Naive thymus-derived CD4-positive, alpha-beta T cell (primary cell): ENCODE measurements around the gene HYPK. TPM values are rescaled to one million over a fixed set of nuclear protein-coding genes. Genes with fewer than 3 reads are reported as not detected.

Experiments used
- ATAC-seq: fragments of 150-1000 bp; cut with Tn5 transposase; 2 replicates; pipeline ENCODE4 v1.10.0; 2021; ENCODE audit warnings: mild to moderate bottlenecking, moderate library complexity
- CTCF ChIA-PET: fragments of 350-600 bp; sonication (Branson Sonifier 250); formaldehyde crosslinking; loops from one replicate; lab custom pipeline; 2021; ENCODE audit warnings: antibody characterized with exemption; lab: Charles Lee
- POLR2A ChIA-PET: fragments of 350-600 bp; sonication (Branson Sonifier 250); formaldehyde crosslinking; loops from one replicate; lab custom pipeline; 2021; ENCODE audit warnings: antibody characterized with exemption, inconsistent platforms; lab: Charles Lee
- DNase-seq, 9 donors: peaks; one replicate each; pipeline versions ENCODE4 v3.0.0 to v3.0.0-alpha.2; 2020 to 2022; ENCODE audit warnings: mixed read lengths in 1 of 9
- H3K27ac ChIP-seq: one replicate; pipeline ENCODE4 v1.7.0; 2013; ENCODE audit warnings: mild to moderate bottlenecking, low read depth, low read length, moderate library complexity
- H3K27me3 ChIP-seq, 2 donors: one replicate each; pipeline ENCODE4 v1.7.0; 2013; ENCODE audit warnings: low read length in 2 of 2, mild to moderate bottlenecking in 2 of 2, moderate library complexity in 2 of 2; ENCODE audit not compliant: control insufficient read depth in 2 of 2, insufficient read depth in 2 of 2
- H3K36me3 ChIP-seq, 3 experiments: 1 replicate in 2 of 3; 2 replicates in 1 of 3; pipeline ENCODE4 v1.7.0; 2013; ENCODE audit warnings: low read length in 3 of 3, mild to moderate bottlenecking in 3 of 3, moderate library complexity in 1 of 3; ENCODE audit not compliant: insufficient read depth in 3 of 3, control insufficient read depth in 2 of 3
- H3K4me1 ChIP-seq, 2 donors: one replicate each; pipeline ENCODE4 v1.7.0; 2013; ENCODE audit warnings: low read length in 2 of 2, mild to moderate bottlenecking in 2 of 2, moderate library complexity in 1 of 2; ENCODE audit not compliant: control insufficient read depth in 2 of 2, insufficient read depth in 2 of 2
- H3K4me3 ChIP-seq: 2 replicates; pipeline ENCODE4 v1.7.0; 2013; ENCODE audit warnings: mild to moderate bottlenecking, low read length
- H3K9me3 ChIP-seq, 3 experiments: 1 replicate in 2 of 3; 2 replicates in 1 of 3; pipeline ENCODE4 v1.7.0; 2013; ENCODE audit warnings: low read length in 3 of 3; ENCODE audit not compliant: control insufficient read depth in 2 of 3
- H3K27ac Mint-ChIP-seq, 9 donors: one replicate each; pipeline ENCODE4 v1.8.0; 2020 to 2022; ENCODE audit warnings: mixed read lengths in 9 of 9, mild to moderate bottlenecking in 8 of 9, moderate library complexity in 5 of 9, inconsistent platforms in 2 of 9
- H3K27me3 Mint-ChIP-seq, 5 donors: one replicate each; pipeline ENCODE4 v1.8.0; 2021 to 2022; ENCODE audit warnings: mixed read lengths in 5 of 5, mild to moderate bottlenecking in 1 of 5
- H3K36me3 Mint-ChIP-seq, 5 donors: one replicate each; pipeline ENCODE4 v1.8.0; 2020 to 2022; ENCODE audit warnings: mixed read lengths in 5 of 5, mild to moderate bottlenecking in 3 of 5, inconsistent platforms in 1 of 5
- H3K4me1 Mint-ChIP-seq, 7 donors: one replicate each; pipeline ENCODE4 v1.8.0; 2020 to 2022; ENCODE audit warnings: mixed read lengths in 7 of 7, mild to moderate bottlenecking in 3 of 7, inconsistent platforms in 1 of 7
- H3K4me3 Mint-ChIP-seq, 10 donors: one replicate each; pipeline ENCODE4 v1.8.0; 2020 to 2022; ENCODE audit warnings: mild to moderate bottlenecking in 10 of 10, mixed read lengths in 10 of 10, moderate library complexity in 6 of 10, inconsistent platforms in 2 of 10
- H3K9me3 Mint-ChIP-seq, 11 donors: one replicate each; pipeline ENCODE4 v1.8.0; 2020 to 2022; ENCODE audit warnings: mixed read lengths in 11 of 11, mild to moderate bottlenecking in 4 of 11, inconsistent platforms in 1 of 11, moderate library complexity in 1 of 11
- intact Hi-C, 2 donors: fragments of 100-400 bp; cut with micrococcal nuclease; formaldehyde crosslinking; loops; one replicate each; pipeline ENCODE4 v1.15.1; 2023
- polyA plus RNA-seq, 2 donors: library from polyadenylated mRNA; unstranded; fragments of 300-500 nt; fragmentation: Illumina TruSeq; gene quantifications; one replicate each; pipeline ENCODE4 v1.2.3, GENCODE V29; 2021
- total RNA-seq, 6 experiments: library from RNA in 5 of 6; stranded (reverse) in 5 of 6; gene quantifications; 1 replicate in 5 of 6; 2 replicates in 1 of 6; pipeline ENCODE4 v1.2.3 and lab custom pipeline; 2021 to 2026

Gene HYPK
- 10 to 100 TPM; 16.9 to 32.1 (median 27.0) TPM for total RNA-seq
- 10 to 100 TPM in 1 of 2 donors, 1 to 10 TPM in 1; 7.5 to 28.2 TPM for polyA plus RNA-seq
- total RNA-seq (lab: John Stamatoyannopoulos, UW): 19.1 reads per million, percentile 49 among the genes with 10 or more reads in this experiment

GRCh38 chr15:43800286-43801141 lies at the start of gene HYPK:
Gene HYPK, plus strand, starts transcription at chr15:43800599. Its CDS starts 24 bp downstream, at chr15:43800623.
- CTCF ChIA-PET: interaction anchor here (0.9 to 1.7 kb wide), 2 partner anchors 24 kb away, joined by 4 to 6 read pairs; partner anchors contain the start of genes ELL3 and MFAP1
- peak within 1 kb of the TSS; percentile 89 to 100 (median 99) for H3K4me3 Mint-ChIP-seq
- peak within 1 kb of the TSS; percentile 85 for H3K27ac ChIP-seq
- H3K27me3 Mint-ChIP-seq: no peaks in the 10 kb centered on the region
- H3K9me3 Mint-ChIP-seq: no peaks in the 10 kb centered on the region
- peak within 1 kb of the TSS; percentile 98 for H3K4me3 ChIP-seq
- H3K9me3 ChIP-seq: no peaks in the 10 kb centered on the region
- intact Hi-C loops: loop anchor here (1.0 to 2.0 kb wide), 8 partner anchors 8 to 290 kb away; partner anchors contain the start of genes MFAP1 (in 2 of the 2), SERF2 (in 2 of the 2), ELL3 (in 1 of the 2) and PDIA3 (in 1 of the 2)
- H3K27me3 ChIP-seq: no peaks in the 10 kb centered on the region
- ATAC-seq: peak; percentile 99
- peaks cover 8 to 65% (median 9%) of the 10 kb centered on the region in 3 experiments for H3K36me3 ChIP-seq
- H3K4me1 ChIP-seq: peaks cover 14 to 15% of the 10 kb centered on the region in 2 donors
- peaks cover 12 to 46% (median 44%) of the 10 kb centered on the region in 5 donors for H3K36me3 Mint-ChIP-seq
- POLR2A ChIA-PET: interaction anchor here (0.7 to 2.5 kb wide), 12 partner anchors 9 to 54 kb away, joined by 3 to 29 read pairs (median 7); partner anchors contain the start of genes ELL3, MFAP1, PDIA3 and SERF2
- peak within 1 kb of the TSS; percentile 94 to 100 (median 97) for H3K27ac Mint-ChIP-seq
- H3K4me1 Mint-ChIP-seq: peaks cover 21 to 54% (median 49%) of the 10 kb centered on the region in 7 donors
- peak; percentile 77 to 95 (median 91) for DNase-seq

GRCh38 chr15:43751885-43752284 lies 48.5 kb upstream of the HYPK start:
- Mint-ChIP-seq H3K9me3 (no peaks in the 10 kb centered on the region), H3K27ac (peak overlapping the region in 7 of 9 donors; percentile 14 to 88 (median 40)), H3K4me1 (peaks cover 38 to 60% (median 58%) of the 10 kb centered on the region in 7 donors), H3K27me3 (no peaks in the 10 kb centered on the region), H3K4me3 (peak overlapping the region in 9 of 10 donors; percentile 33 to 97 (median 80)), H3K36me3 (peaks cover 0 to 24% (median 7%) of the 10 kb centered on the region in 5 donors)
- no peak overlapping the region for H3K4me3 ChIP-seq
- ATAC-seq (no peak), DNase-seq (no peak)
- POLR2A ChIA-PET: interaction anchor here (1.2 to 2.6 kb wide), 2 partner anchors 25 to 49 kb away, joined by 5 to 9 read pairs; partner anchors contain the start of genes ELL3 and HYPK
- intact Hi-C loops: no loop called here
- no peaks in the 10 kb centered on the region for H3K27me3 ChIP-seq
- no peaks in the 10 kb centered on the region for H3K9me3 ChIP-seq
- CTCF ChIA-PET: no interaction called here
- no peak overlapping the region for H3K27ac ChIP-seq
- H3K36me3 ChIP-seq: peaks cover 0 to 39% (median 10%) of the 10 kb centered on the region in 3 experiments
- peaks cover 30 to 43% of the 10 kb centered on the region in 2 donors for H3K4me1 ChIP-seq

GRCh38 chr15:43762824-43763223 lies 37.6 kb upstream of the HYPK start:
- H3K4me1 ChIP-seq: no peaks in the 10 kb centered on the region
- H3K9me3 ChIP-seq: no peaks in the 10 kb centered on the region
- Mint-ChIP-seq H3K27me3 (no peaks in the 10 kb centered on the region), H3K27ac (peak overlapping the region in 1 of 9 donors; percentile 1), H3K4me1 (peaks cover 0 to 7% (median 3%) of the 10 kb centered on the region in 7 donors), H3K36me3 (peaks cover 10 to 40% (median 23%) of the 10 kb centered on the region in 5 donors), H3K9me3 (no peaks in the 10 kb centered on the region), H3K4me3 (no peak overlapping the region)
- ATAC-seq: no peak
- H3K4me3 ChIP-seq: no peak overlapping the region
- no peak for DNase-seq
- no peak overlapping the region for H3K27ac ChIP-seq
- intact Hi-C loops: no loop called here
- ChIA-PET CTCF (no interaction called here), POLR2A (no interaction called here)
- peaks cover 14 to 87% (median 19%) of the 10 kb centered on the region in 3 experiments for H3K36me3 ChIP-seq
- H3K27me3 ChIP-seq: no peaks in the 10 kb centered on the region

- Histone ChIP-seq H3K9me3 (no peaks in the 10 kb centered on the region), H3K36me3 (peaks cover 21 to 92% (median 24%) of the 10 kb centered on the region in 3 experiments), H3K27ac (no peak overlapping the region), H3K4me3 (no peak overlapping the region), H3K27me3 (no peaks in the 10 kb centered on the region), H3K4me1 (no peaks in the 10 kb centered on the region)
- no peaks in the 10 kb centered on the region for H3K27me3 Mint-ChIP-seq
- ATAC-seq (no peak), DNase-seq (no peak)
- ChIA-PET POLR2A (no interaction called here), CTCF (no interaction called here)
- intact Hi-C loops: no loop called here
- H3K36me3 Mint-ChIP-seq: peaks cover 10 to 49% (median 27%) of the 10 kb centered on the region in 5 donors
- H3K9me3 Mint-ChIP-seq: no peaks in the 10 kb centered on the region
- peaks cover 0 to 7% (median 3%) of the 10 kb centered on the region in 7 donors for H3K4me1 Mint-ChIP-seq
- no peak overlapping the region for H3K4me3 Mint-ChIP-seq
- peak overlapping the region in 5 of 9 donors; percentile 3 to 77 (median 26) for H3K27ac Mint-ChIP-seq
Observed at GRCh38 chr15:43763819-43764446, 36.5 kb upstream of the HYPK start.

- Histone ChIP-seq H3K36me3 (peaks cover 35 to 77% (median 35%) of the 10 kb centered on the region in 3 experiments), H3K9me3 (no peaks in the 10 kb centered on the region), H3K27ac (peak overlapping the region; percentile 28), H3K4me3 (no peak overlapping the region), H3K4me1 (no peaks in the 10 kb centered on the region), H3K27me3 (no peaks in the 10 kb centered on the region)
- H3K4me3 Mint-ChIP-seq: no peak overlapping the region
- ChIA-PET POLR2A (no interaction called here), CTCF (interaction anchor here (1.4 kb wide), 1 partner anchor 12 kb away, joined by 5 read pairs; no protein-coding TSS in a partner anchor)
- intact Hi-C loops: loop anchor here (1.0 to 2.0 kb wide), 3 partner anchors 8 to 22 kb away; no protein-coding TSS in a partner anchor
- H3K27ac Mint-ChIP-seq: peak overlapping the region in 6 of 9 donors; percentile 28 to 77 (median 57)
- ATAC-seq (peak; percentile 87), DNase-seq (peak in 8 of 9 donors; percentile 28 to 59 (median 50))
- peaks cover 0 to 8% (median 5%) of the 10 kb centered on the region in 7 donors for H3K4me1 Mint-ChIP-seq
- H3K36me3 Mint-ChIP-seq: peaks cover 0 to 53% (median 28%) of the 10 kb centered on the region in 5 donors
- H3K9me3 Mint-ChIP-seq: no peaks in the 10 kb centered on the region
- H3K27me3 Mint-ChIP-seq: no peaks in the 10 kb centered on the region
Observed at GRCh38 chr15:43769584-43770228, 30.7 kb upstream of the HYPK start.
